ENCODE results near the gene IQCE.
A peak's percentile ranks its signal among the peaks of the same experiment; 100 is the strongest.

IQCE gene

DNA sequence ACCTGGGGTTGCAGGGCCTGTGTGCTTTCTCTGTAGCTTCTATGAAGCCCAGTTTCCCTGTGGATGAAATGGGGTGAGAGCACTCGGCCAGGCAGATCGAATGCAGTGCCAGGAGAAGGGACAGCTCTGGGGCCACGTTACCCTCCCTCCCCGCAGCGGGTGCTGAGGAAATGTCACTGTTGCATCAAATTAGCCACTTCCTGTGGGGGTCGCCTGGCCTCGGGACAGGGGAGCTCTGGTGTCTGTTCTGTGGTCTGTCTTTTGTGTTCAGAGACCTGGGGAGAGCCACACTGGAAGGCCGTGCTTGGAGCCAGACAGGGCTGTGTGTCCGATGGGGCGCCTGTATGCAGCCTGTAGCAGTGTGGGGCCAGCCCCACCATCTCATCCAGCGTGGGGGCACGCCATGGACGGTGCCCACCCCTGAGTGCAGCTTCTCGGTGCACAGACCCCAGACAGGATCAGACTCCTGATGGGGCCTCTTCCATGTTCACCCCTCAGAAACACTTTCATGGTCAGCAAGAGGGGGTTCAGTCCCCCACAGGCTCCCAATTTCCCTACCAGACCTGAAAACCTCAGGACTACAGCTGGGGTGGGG, 86.6 kb downstream of the IQCE start:
- peak; percentile 50 for DNase-seq (ENCODE audit: low read depth, low spot score)

DNA sequence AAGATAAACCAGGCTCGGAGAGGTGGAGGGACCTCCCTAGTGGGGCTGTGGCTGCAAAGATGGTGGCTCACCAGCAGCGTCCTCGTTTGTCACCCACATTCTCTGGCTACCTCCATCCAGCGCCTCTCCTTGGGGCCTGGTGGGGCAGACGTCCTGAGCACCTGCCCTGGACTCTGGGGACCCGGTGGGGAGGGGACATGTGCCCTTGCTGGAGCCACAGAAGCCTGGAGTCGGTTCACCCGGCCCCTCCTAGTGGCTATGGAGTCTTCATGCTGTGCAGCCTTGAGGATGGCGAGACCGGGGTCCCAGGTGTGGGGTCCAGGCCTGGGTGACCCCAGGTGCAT, 87.5 kb downstream of the IQCE start:
- no peak for DNase-seq (ENCODE audit: low read depth, low spot score)

DNA sequence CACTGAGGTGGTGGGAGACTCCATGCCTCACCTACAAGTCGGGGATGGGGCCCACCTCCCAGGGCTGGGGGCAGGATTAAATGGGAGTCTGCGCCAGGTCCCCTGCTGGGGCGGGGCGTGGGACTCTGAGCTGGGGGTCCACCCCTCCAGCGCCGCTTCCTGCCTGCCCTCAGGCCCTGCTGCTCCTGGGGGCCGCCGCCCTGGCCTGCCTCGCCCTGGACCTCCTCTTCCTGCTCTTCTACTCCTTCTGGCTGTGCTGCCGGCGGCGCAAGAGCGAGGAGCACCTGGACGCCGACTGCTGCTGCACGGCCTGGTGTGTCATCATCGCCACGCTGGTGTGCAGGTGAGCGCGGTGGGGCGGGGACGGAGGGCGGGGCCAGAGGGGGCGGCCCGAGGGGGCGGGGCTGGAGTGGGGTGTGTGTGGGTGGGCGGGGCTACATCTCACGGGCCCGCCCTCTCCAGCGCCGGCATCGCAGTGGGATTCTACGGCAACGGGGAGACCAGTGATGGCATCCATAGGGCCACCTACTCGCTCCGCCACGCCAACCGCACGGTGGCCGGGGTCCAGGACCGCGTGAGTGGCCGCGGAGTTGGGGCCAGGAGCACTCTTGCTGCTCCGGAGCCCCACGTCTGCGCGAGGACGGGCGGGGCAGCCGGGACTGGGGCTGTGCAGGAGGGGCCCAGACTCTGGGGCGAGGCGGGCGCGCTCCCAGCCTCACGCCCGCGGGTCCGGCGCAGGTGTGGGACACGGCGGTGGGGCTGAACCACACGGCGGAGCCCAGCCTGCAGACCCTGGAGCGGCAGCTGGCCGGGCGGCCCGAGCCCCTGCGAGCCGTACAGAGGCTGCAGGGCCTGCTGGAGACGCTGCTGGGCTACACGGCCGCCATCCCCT, 88.1 kb downstream of the IQCE start:
- DNase-seq (ENCODE audit: low read depth, low spot score), result no peak

DNA sequence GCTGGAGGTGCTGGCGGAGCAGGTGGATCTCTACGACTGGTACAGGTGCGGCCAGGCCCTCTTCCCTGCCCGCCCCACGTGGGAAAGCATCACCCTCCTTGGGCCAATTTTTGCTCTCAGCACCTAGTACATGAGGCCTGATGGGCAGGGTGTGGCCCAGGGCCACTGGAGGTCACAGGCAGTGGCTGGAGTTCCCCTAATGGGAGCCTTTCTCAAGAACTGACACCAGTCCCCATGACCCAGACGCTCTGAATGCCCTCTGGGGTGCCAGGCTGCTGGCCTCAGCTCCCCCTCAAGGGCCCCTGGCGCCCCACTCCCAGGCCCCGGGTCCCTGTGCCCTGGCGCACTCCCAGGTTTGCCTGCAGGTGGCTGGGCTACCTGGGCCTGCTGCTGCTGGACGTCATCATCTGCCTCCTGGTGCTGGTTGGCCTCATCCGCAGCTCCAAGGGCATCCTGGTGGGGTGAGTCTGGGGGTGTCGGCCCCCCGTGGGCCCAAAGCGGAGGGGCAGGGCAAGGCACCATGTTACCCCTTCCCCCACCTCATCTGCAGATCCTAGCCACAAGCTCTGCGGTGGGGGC, 88.9 kb downstream of the IQCE start:
- no peak for DNase-seq (ENCODE audit: low read depth, low spot score)

DNA sequence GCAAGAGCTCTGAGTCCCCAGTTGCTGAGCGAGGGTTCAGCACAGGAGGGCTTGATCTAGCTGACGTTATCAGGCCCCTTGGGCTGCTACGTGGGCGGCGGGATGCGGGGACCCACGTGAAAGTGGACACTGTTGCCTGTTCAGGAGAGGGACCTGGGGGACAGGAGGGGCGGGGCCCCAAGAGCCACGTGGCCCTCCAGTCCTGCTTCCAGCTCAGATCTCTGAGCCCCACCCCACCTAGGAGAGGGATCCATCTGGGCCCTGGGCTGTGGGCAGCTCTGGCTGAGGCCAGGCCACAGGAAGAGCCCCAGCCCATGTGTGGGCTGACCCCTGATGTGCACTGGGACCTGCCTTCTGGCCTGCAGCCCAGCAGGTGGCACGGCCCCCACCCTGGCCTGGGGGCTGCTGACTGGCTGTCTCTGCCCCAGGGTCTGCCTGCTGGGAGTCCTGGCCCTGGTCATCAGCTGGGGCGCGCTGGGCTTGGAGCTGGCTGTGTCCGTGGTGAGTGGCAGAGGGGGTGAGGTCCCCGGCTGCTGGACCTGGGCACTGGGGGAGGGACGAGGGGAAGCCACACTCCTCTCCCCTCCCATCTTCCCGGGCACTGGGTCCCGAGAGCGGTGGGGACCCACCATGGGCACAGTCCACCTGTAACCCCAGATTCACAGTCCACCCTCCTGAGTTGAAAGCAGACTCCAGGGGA, 90.5 kb downstream of the IQCE start:
- DNase-seq (ENCODE audit: low read depth, low spot score), result no peak

DNA sequence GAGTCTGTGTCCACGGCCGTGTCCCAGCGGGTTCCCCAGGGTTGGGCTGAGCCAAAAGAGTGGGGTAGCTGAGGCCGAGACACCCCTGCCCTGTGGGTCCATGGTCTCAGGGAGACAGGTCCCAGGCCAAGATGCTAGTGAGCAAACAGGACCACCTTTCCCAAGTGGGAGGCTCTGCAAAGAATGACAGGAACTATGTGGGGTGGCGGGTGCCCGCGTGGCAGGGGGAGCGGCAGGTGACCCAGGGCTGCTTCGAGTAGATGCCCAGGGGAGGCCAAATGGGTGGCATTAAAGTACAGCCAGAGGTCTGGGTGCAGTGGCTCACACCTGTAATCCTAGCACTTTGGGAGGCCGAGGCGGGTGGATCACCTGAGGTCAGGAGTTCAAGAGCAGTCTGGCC, 91.2 kb downstream of the IQCE start:
- no peak for DNase-seq (ENCODE audit: low read depth, low spot score)

DNA sequence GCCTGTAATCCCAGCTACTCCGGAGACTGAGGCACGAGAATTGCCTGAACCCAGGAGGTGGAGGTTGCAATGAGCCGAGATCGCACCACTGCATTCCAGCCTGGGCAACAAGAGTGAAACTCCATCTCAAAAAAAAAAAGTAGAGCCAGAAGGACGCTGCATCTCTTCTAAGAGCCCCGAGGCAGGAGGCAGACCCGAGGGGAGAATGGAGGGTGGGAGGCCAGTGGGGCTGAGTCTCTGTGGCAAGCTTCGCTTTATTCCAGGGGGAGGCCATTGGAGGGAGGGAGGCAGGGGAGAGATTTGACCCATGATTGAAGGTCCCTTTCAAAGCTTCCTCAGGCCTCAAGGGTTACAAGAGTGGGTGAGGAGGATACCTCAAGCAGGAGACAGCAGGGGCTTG, 91.7 kb downstream of the IQCE start:
- peak; percentile 63 for DNase-seq (ENCODE audit: low read depth, low spot score)

DNA sequence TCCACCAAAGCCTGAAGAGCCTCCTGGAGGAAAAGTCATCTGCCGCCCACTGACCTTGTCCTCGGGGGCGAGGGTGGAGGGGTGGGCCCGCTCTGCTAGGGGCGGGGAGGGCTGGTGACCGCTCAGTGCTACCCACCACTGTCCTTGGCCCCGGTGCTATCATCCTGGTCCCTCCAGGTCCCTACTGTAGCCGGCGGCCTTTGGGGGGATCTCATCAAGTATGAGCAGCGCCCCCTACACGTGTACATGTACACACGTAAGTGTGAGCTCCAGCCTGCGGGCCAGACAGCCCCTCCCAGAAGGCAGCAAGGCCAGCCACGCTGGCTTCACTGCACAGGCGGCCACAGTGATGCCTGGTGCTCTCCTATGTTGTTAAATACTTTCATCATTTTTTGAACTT, 92.6 kb downstream of the IQCE start:
- DNase-seq (ENCODE audit: low read depth, low spot score), result peak; percentile 46

DNA sequence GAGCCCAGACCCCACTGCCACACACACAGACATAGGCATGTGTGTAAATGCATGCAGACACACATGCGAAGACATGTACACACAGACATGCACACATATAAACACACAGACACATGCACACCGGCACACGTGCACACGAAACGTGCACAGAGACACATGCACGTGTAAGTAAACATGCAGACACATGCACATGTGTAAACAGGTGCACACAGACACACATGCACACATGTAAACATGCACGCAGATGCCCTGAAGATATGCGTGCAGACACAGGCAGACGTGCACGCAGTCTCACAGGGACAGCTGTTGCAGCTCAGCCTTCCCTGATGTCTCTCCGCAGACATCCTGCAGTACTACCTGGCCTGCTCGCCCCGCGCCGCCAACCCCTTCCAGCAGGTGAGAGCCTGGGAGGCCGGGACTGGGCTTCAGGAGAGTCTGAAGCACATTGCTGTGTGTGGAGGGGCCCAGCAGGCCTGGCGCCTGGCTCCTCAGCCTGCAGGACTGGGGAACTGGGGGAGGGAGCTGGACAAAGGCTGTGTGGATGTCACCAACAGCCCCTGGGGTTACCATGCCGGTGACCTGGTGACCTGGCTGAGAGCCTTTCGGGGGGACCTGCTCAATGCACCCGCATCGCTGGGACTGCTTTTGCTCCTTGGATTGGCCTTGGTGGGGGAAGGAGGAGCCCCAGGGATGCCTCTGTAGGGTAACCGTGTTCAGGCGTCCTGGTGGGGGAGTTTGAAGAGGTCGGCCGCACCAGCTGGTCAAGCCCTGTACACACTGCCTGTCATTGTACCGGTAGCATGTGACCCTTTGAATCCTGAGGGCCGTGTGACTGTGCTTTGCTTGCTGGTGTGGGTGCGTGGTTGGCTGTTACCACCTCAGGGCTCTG, 93.3 kb downstream of the IQCE start:
- no peak for DNase-seq (ENCODE audit: low read depth, low spot score)

DNA sequence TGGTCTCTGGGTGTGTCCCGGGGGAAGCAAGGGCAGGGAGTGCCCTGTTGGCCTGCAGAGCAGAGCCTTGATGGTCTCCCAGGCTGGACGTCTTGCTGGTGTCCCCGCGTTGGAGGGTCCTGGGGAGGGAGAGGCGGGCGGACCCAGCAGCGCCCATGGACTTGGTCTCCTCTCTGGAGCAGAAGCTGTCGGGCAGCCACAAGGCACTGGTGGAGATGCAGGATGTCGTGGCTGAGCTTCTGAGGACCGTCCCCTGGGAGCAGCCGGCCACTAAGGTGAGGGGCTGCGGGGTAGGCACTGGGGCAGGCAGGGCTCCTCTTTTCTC, 93.9 kb downstream of the IQCE start:
- DNase-seq (ENCODE audit: low read depth, low spot score), result no peak

DNA sequence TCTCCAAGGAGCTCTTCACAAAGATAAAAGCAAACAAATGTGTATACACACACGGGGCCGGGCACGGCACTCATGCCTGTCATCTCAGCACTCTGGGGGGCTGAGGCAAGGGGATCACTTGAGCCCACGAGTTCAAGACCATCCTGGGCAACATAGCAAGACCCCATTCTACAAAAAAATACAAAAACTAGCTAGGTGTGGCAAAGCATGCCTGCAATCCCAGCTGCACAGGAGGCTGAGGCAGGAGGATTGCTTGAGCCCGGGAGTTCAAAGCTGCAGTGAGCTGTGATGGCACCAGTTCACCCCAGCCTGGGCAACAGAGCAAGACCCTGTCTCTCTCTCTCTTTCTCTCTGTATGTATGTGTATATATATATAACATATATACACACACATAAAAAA, 95.3 kb downstream of the IQCE start:
- DNase-seq (ENCODE audit: low read depth, low spot score), result no peak

DNA sequence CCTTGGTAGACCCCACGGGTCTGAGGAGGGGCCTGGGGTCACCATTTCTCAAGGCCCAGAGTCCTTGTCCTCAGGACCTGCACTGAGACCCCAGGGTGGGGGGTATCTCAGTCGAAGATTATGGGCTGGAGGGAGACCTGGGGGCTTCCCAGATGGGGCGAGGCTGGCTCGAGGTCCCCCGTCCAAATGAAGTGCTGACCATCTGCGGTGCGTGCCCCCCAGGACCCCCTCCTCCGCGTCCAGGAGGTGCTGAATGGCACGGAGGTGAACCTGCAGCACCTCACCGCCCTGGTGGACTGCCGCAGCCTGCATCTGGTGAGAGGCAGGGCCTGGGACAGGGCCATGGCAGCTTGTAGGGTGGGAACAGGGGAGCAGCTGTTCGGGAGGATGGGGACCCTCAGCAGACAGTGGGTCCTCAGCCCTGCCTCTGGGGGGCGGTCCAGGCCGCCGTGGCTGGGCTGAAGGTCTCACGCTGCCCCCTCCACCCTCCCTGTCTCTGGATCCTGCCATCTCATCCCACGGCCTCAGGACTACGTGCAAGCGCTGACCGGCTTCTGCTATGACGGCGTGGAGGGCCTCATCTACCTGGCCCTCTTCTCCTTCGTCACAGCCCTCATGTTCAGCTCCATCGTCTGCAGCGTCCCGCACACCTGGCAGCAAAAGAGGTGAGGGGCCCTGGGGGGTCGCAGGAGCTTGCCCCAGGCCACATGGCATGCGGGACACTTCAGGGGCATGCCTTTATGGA, 97.3 kb downstream of the IQCE start:
- DNase-seq (ENCODE audit: low read depth, low spot score), result no peak

DNA sequence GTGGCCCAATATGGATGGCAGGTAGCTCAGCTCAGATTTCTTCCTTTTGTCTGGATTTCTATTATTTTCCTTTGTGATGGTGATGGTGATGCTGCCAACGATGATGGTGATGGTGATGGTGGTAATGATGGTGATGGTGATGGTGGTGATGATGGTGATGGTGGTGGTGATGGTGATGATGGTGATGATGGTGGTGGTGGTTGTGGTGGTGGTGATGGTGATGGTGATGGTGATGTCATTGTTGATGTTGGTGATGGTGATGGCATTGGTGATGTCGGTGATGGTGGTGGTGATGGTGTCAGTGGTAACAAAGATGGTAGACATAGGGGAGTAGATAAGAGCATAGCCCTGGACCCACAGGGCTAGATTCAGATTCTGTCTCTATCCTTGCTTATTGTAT, 98.4 kb downstream of the IQCE start:
- no peak for DNase-seq (ENCODE audit: low read depth, low spot score)

DNA sequence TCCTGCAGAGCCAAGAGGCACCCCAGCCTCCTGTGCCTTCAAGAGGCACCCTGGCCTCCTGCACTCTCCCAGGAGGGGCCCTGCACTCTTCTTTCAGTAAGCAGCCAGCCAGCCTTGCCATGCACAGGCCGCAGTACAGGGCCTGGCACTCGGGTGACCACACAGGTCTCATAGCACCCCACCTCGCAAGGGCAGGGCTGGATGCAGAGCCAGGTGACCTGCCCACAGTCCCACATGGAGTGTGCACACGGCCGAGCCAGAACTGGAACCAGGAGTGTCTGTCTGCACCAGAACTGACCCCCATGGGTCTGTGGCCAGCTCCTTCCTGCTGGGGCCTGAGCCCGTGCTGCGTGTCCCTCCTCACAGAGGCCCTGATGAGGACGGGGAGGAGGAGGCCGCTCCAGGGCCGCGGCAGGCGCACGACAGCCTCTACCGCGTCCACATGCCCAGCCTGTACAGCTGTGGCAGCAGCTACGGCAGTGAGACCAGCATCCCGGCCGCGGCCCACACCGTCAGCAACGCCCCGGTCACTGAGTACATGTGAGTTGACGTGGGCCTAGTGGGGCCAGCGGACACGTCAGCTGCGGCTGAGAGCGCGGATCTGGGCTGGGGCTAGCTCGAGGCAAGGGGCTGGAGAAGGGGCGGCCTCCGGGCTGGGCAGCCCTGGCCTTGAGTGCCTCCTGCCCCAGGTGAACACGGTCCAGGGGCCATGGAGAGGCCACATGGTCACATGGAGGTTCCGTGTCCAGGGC, 99.3 kb downstream of the IQCE start:
- DNase-seq (ENCODE audit: low read depth, low spot score), result no peak

DNA sequence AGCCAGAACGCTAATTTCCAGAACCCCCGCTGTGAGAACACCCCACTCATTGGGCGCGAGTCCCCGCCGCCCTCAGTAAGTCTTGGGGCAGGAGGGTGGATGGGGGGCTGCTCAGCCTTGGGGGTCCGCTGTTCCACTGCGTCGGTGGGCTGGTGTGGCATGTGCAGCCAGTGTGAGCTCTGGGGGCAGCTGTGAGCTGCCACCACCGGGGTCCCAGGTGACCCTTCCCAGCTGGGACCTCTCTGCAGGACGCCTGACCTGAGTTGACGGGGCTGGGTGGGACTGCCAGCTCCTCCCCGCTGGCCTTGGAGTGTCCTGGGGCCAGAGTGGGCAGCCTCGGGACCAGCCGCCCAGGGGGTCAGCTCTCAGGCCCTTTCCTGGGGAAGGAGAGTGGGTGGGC, 100.2 kb downstream of the IQCE start:
- DNase-seq (ENCODE audit: low read depth, low spot score), result no peak

DNA sequence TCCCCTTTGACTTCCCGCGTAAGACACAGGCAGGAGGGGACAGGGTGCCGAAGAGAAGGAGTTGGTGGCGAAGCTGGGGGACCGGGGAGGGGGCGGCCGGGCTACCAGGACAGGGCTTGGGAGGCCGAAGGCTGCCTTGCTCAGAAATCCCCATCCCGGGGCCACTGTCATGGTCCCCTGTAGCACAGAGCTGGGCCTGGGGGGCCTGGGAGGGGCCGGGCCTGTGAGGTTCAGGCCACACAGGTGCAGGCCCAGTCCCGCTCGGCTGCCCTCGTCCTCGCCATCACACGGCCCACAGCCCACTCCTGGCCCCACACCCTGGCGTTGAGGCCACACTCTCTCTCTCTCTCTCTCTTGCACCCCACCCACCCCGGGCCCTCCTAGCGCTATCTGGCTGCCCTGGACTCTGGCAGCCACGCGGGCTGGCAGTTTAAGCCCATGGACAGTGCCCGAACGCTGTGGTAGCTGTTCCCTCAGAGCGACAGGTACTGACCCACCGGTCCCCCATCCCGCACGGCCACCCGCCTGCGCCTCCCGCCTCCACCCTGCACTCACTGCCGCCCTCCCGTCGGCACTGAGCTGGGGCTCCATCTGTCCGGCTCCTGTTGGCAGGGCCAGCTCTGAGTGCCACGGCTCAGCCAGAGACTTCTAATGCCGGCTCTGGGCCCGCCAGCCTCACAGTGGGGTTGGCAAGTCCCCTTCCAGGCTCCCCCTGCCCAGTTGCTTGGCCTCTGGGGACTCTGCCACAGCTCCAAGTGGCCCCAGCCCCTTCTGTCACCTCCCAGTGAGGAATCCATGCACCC, 101.0 kb downstream of the IQCE start:
- DNase-seq (ENCODE audit: low read depth, low spot score), result no peak

DNA sequence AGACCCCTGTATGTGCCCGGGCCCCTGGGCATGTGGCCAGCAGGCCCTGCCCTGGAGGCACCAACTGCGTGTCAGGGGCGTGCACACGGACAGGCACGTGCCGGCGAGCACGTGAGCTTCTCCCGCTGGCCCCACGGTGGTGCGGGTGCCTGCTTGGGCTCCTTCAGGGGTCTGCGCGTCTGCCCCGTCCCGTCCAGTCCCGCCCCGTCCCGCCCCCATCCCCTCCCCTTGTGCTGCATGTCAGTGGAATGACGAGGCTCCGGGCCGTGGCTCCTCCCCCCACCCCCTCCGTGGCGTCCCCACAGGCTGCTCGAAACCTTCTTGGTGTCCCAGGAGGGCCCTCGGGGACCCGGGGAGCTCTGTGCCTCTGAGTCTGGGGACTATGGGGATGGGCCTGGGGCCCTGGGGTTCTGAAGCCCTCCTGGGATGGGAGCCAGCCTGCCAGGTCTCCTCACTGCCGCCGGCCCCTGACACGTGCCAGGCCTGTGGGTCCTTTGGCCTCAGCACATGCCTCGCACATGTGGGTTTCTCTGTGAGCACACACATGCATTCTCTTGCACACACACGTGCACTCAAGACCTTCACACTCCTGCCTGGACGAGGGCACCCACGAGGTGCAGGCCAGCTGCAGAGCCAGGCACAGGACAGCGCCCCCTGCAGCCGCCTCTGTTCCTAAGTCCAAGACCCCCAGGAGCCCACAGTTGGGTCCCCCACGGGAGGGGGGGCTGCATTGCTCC, 101.7 kb downstream of the IQCE start:
- no peak for DNase-seq (ENCODE audit: low read depth, low spot score)

DNA sequence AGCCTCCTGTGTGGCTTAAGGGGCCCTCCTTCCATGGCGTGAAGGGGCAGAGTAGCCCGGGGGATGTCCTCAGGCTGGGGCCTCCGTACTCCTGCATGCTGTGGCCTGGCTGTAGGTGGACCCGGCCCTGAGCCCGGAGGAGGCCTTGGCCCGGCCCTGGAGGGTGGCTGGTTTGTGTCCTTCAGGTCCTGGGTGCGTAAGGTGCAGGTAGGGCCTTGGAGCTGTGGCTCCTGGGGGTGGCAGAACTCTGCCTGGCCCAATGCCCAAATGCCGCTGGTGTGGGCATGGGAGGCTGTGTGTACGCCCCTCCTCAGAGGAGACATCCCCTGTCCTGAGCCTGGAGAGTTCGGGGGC, 102.3 kb downstream of the IQCE start:
- DNase-seq (ENCODE audit: low read depth, low spot score), result no peak
